Lower leg skin (tissue), 3 donors: ENCODE data around the gene SMG9.

Experiments
- CTCF ChIP-seq, 3 donors: fragments of 450-650 bp; IDR thresholded peaks; one replicate each; pipeline ENCODE4 v1.5.1; 2016; ENCODE audit warnings: antibody characterized with exemption in 3 of 3, mild to moderate bottlenecking in 3 of 3, moderate library complexity in 2 of 3
- POLR2A ChIP-seq, 2 donors: fragments of 450-650 bp; IDR thresholded peaks; one replicate each; pipeline ENCODE4 v1.6.1; 2016 to 2017; ENCODE audit warnings: antibody characterized with exemption in 2 of 2, mild to moderate bottlenecking in 1 of 2, moderate library complexity in 1 of 2

- TF ChIP-seq POLR2A (IDR thresholded peaks at IDR 0.05) (no peak), CTCF (IDR thresholded peaks at IDR 0.05) (no peak)
These were observed 31.2 kb downstream of the SMG9 start for GRCh38 chr19:43723588-43723987.
